ENCODE measurements around the gene CNTN4. TPM values are rescaled to one million over a fixed set of nuclear protein-coding genes. Genes with fewer than 3 reads are reported as not detected.

The CNTN4 gene
- total and polyA plus RNA-seq, 2 donors (not counting 3 experiments of a cell fraction or from before 2014, with no cell fraction given) = not detected

- CTCF ChIA-PET = no interaction called here
- no peak overlapping the region for H3K4me2 ChIP-seq (ENCODE audit: insufficient read depth, low read length)
- no peak overlapping the region for H3K9ac ChIP-seq (replicated peaks; ENCODE audit: extremely low read depth, insufficient read depth, low read length)
- no peak overlapping the region for H2AFZ ChIP-seq (ENCODE audit: low read depth, low read length)
- no peaks in the 10 kb centered on the region for H3K79me2 ChIP-seq (ENCODE audit: control insufficient read depth, insufficient read depth, low read length)
- FAIRE-seq = no peak
- H4K20me1 ChIP-seq (replicated peaks; ENCODE audit: control insufficient read depth, extremely low read depth, insufficient read depth, low read length) = no peaks in the 10 kb centered on the region
- no peaks in the 10 kb centered on the region for H3K4me1 ChIP-seq (ENCODE audit: control insufficient read depth, extremely low read depth, insufficient read depth, low read length)
- no peaks in the 10 kb centered on the region for H3K27me3 ChIP-seq (ENCODE audit: control insufficient read depth in 2 of 2, insufficient read depth in 2 of 2, low read length in 2 of 2)
- TF ChIP-seq, protein P1, sequence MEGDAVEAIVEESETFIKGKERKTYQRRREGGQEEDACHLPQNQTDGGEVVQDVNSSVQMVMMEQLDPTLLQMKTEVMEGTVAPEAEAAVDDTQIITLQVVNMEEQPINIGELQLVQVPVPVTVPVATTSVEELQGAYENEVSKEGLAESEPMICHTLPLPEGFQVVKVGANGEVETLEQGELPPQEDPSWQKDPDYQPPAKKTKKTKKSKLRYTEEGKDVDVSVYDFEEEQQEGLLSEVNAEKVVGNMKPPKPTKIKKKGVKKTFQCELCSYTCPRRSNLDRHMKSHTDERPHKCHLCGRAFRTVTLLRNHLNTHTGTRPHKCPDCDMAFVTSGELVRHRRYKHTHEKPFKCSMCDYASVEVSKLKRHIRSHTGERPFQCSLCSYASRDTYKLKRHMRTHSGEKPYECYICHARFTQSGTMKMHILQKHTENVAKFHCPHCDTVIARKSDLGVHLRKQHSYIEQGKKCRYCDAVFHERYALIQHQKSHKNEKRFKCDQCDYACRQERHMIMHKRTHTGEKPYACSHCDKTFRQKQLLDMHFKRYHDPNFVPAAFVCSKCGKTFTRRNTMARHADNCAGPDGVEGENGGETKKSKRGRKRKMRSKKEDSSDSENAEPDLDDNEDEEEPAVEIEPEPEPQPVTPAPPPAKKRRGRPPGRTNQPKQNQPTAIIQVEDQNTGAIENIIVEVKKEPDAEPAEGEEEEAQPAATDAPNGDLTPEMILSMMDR (IDR thresholded peaks at IDR 0.05; ENCODE audit: extremely low read depth in 1 of 2, insufficient read depth in 1 of 2, low read depth in 1 of 2, low read length in 2 of 2) = no peak
- no peak for TF ChIP-seq EZH2 (IDR thresholded peaks at IDR 0.05; ENCODE audit: borderline replicate concordance, low read depth, low read length, severe bottlenecking)
- TF ChIP-seq MAX (IDR thresholded peaks at IDR 0.05; ENCODE audit: insufficient read depth, insufficient read length) = no peak
- TF ChIP-seq JUN (IDR thresholded peaks at IDR 0.05; ENCODE audit: borderline replicate concordance, insufficient read depth, insufficient read length, low read depth) = no peak
- TF ChIP-seq POLR2A (IDR thresholded peaks at IDR 0.05; ENCODE audit: low read depth, low read length) = no peak
- no peak for TF ChIP-seq POLR2AphosphoS5 (IDR thresholded peaks at IDR 0.05; ENCODE audit: insufficient read depth, low read depth, low read length)
- intact Hi-C loops (cut with micrococcal nuclease) = no loop called here
- H3K36me3 ChIP-seq (ENCODE audit: control insufficient read depth in 2 of 2, extremely low read depth in 1 of 2, insufficient read depth in 2 of 2, low read length in 2 of 2) = no peaks in the 10 kb centered on the region
- no peaks in the 10 kb centered on the region for H3K9me1 ChIP-seq (replicated peaks; ENCODE audit: control insufficient read depth, extremely low read depth, insufficient read depth, low read length)
- H3K27ac ChIP-seq (ENCODE audit: insufficient read depth, low read depth, low read length) = no peak overlapping the region
- no TSS peak for BruUV-seq (replicated peaks)
- no peak for DNase-seq (ENCODE audit: low read depth, low spot score)
- peaks cover 3% of the 10 kb centered on the region for H3K9me3 ChIP-seq (replicated peaks; ENCODE audit: control insufficient read depth, insufficient read depth, low read length)
- dilution Hi-C loops (cut with MboI; ENCODE audit: extremely low pct_ligation_motif_present, low sequenced_read_pairs) = no loop called here
- H3K4me3 ChIP-seq (replicated peaks in 1 of 3; ENCODE audit: insufficient read depth in 1 of 3, low read depth in 1 of 3, low read length in 3 of 3) = no peak overlapping the region
- POLR2A ChIA-PET = no interaction called here
Observed at GRCh38 chr3:2360815-2361214, 262.1 kb downstream of the CNTN4 start.

- Histone ChIP-seq H3K27me3 (ENCODE audit: control insufficient read depth in 2 of 2, insufficient read depth in 2 of 2, low read length in 2 of 2) (no peaks in the 10 kb centered on the region), H3K9me1 (replicated peaks; ENCODE audit: control insufficient read depth, extremely low read depth, insufficient read depth, low read length) (no peaks in the 10 kb centered on the region), H3K9ac (replicated peaks; ENCODE audit: extremely low read depth, insufficient read depth, low read length) (no peak overlapping the region), H3K4me2 (ENCODE audit: insufficient read depth, low read length) (no peak overlapping the region), H3K79me2 (ENCODE audit: control insufficient read depth, insufficient read depth, low read length) (no peaks in the 10 kb centered on the region), H3K9me3 (replicated peaks; ENCODE audit: control insufficient read depth, insufficient read depth, low read length) (peaks cover 3% of the 10 kb centered on the region), H3K4me1 (ENCODE audit: control insufficient read depth, extremely low read depth, insufficient read depth, low read length) (no peaks in the 10 kb centered on the region), H3K27ac (ENCODE audit: insufficient read depth, low read depth, low read length) (no peak overlapping the region), H2AFZ (ENCODE audit: low read depth, low read length) (no peak overlapping the region), H4K20me1 (replicated peaks; ENCODE audit: control insufficient read depth, extremely low read depth, insufficient read depth, low read length) (no peaks in the 10 kb centered on the region), H3K4me3 (replicated peaks in 1 of 3; ENCODE audit: insufficient read depth in 1 of 3, low read depth in 1 of 3, low read length in 3 of 3) (no peak overlapping the region), H3K36me3 (ENCODE audit: control insufficient read depth in 2 of 2, extremely low read depth in 1 of 2, insufficient read depth in 2 of 2, low read length in 2 of 2) (no peaks in the 10 kb centered on the region)
- BruUV-seq (replicated peaks) = no TSS peak
- dilution Hi-C loops (cut with MboI; ENCODE audit: extremely low pct_ligation_motif_present, low sequenced_read_pairs) (no loop called here), intact Hi-C loops (cut with micrococcal nuclease) (no loop called here)
- DNase-seq (ENCODE audit: low read depth, low spot score) (no peak), FAIRE-seq (no peak)
- ChIA-PET CTCF (no interaction called here), POLR2A (no interaction called here)
- TF ChIP-seq, protein P1 (IDR thresholded peaks at IDR 0.05; ENCODE audit: extremely low read depth in 1 of 2, insufficient read depth in 1 of 2, low read depth in 1 of 2, low read length in 2 of 2) = no peak
- no peak for TF ChIP-seq MAX (IDR thresholded peaks at IDR 0.05; ENCODE audit: insufficient read depth, insufficient read length)
- TF ChIP-seq JUN (IDR thresholded peaks at IDR 0.05; ENCODE audit: borderline replicate concordance, insufficient read depth, insufficient read length, low read depth) = no peak
- no peak for TF ChIP-seq POLR2AphosphoS5 (IDR thresholded peaks at IDR 0.05; ENCODE audit: insufficient read depth, low read depth, low read length)
- TF ChIP-seq EZH2 (IDR thresholded peaks at IDR 0.05; ENCODE audit: borderline replicate concordance, low read depth, low read length, severe bottlenecking) = no peak
- TF ChIP-seq GATA2 (IDR thresholded peaks at IDR 0.05; ENCODE audit: insufficient read depth, insufficient read length, low read depth, low read length) = no peak
- TF ChIP-seq MYC (IDR thresholded peaks at IDR 0.05; ENCODE audit: low read depth, low read length) = no peak
- no peak for TF ChIP-seq FOS (IDR thresholded peaks at IDR 0.05; ENCODE audit: borderline replicate concordance, insufficient read depth, low read length)
Observed at GRCh38 chr3:2362122-2362521, 263.5 kb downstream of the CNTN4 start.

All from endothelial cell of umbilical vein (primary cell).